Adrenal gland (tissue), 5 donors: ENCODE results near the gene TAC4.

Experiments
- CTCF ChIP-seq, 6 experiments: fragments of 450-650 bp in 4 of 6; fragments of 200-600 bp in 2 of 6; sonication (generic) in 1 of 6; IDR thresholded peaks; 1 replicate in 5 of 6; 2 replicates in 1 of 6; pipeline versions ENCODE4 v1.5.1 to v1.8.0; 2016 to 2021; ENCODE audit warnings: antibody characterized with exemption in 6 of 6, mild to moderate bottlenecking in 2 of 6, moderate library complexity in 1 of 6
- POLR2A ChIP-seq, 2 donors: fragments of 450-650 bp; IDR thresholded peaks; one replicate each; pipeline ENCODE4 v1.6.1; 2017; ENCODE audit warnings: antibody characterized with exemption in 2 of 2, mild to moderate bottlenecking in 2 of 2, moderate library complexity in 1 of 2
- donor health status: DM: no; HTN: no; CAD: no.

- TF ChIP-seq CTCF (IDR thresholded peaks at IDR 0.05) (no peak), POLR2A (IDR thresholded peaks at IDR 0.05) (no peak)
Measured at GRCh38 chr17:49875685-49876084, 27.8 kb upstream of the TAC4 start.
